SKM-1 treated with dmso at 0.1 percent for 144 hours (cell line): ENCODE data around the gene PCSK7.

Experiments
- DNase-seq: peaks from one replicate; lab custom pipeline; 2025; ENCODE audit not compliant: unreplicated experiment; lab: John Stamatoyannopoulos, UW

Gene PCSK7

GRCh38 chr11:117199916-117200812 is 31.7 kb downstream of the PCSK7 start:
- no peak for DNase-seq

GRCh38 chr11:117199053-117199915 is 32.6 kb downstream of the PCSK7 start, which contains the start of gene TAGLN:
TSS of gene TAGLN (plus strand) at chr11:117199370. CDS start at chr11:117203014, 3,644 bp downstream.
- DNase-seq: no peak

- no peak for DNase-seq
Measured at GRCh38 chr11:117198613-117199012, 33.3 kb downstream of the PCSK7 start.

- DNase-seq: no peak
Measured at GRCh38 chr11:117197516-117198456, 34.1 kb downstream of the PCSK7 start.

GRCh38 chr11:117197006-117197405 is 34.9 kb downstream of the PCSK7 start:
- DNase-seq: no peak

- DNase-seq: no peak
Measured at GRCh38 chr11:117195761-117196160, 36.1 kb downstream of the PCSK7 start.

GRCh38 chr11:117195258-117195657 is 36.6 kb downstream of the PCSK7 start:
- DNase-seq: no peak

GRCh38 chr11:117194267-117194666 is 37.6 kb downstream of the PCSK7 start:
- no peak for DNase-seq

- DNase-seq: no peak
Measured at GRCh38 chr11:117193130-117194020, 38.5 kb downstream of the PCSK7 start.

- DNase-seq: no peak
Measured at GRCh38 chr11:117192401-117192875, 39.4 kb downstream of the PCSK7 start.

- DNase-seq: no peak
Measured at GRCh38 chr11:117191680-117192400, 40.0 kb downstream of the PCSK7 start.

- DNase-seq: no peak
Measured at GRCh38 chr11:117189941-117190544, 41.8 kb downstream of the PCSK7 start.

- peak; percentile 47 for DNase-seq
Measured at GRCh38 chr11:117189191-117189940, 42.5 kb downstream of the PCSK7 start.

- no peak for DNase-seq
Measured at GRCh38 chr11:117188620-117189081, 43.2 kb downstream of the PCSK7 start.

- no peak for DNase-seq
Measured at GRCh38 chr11:117187799-117188481, 43.9 kb downstream of the PCSK7 start.

- DNase-seq: no peak
Measured at GRCh38 chr11:117187428-117187798, 44.5 kb downstream of the PCSK7 start.

- DNase-seq: no peak
Measured at GRCh38 chr11:117187007-117187406, 44.9 kb downstream of the PCSK7 start.
